Left cardiac atrium (tissue), 4 donors: ENCODE measurements around the gene GGCT. TPM values are rescaled to one million over a fixed set of nuclear protein-coding genes. Genes with fewer than 3 reads are reported as not detected.
"Not testable (repeated sequence)": the region's sequence is repeated elsewhere in the genome, so short reads cannot be mapped to it uniquely, and the experiment has no call there.

ENCODE experiments used
- ATAC-seq, 2 donors: fragments of 200-7000 bp; cut with Tn5 transposase; one replicate each; pipeline ENCODE4 v1.9.1; 2020; ENCODE audit warnings: mild to moderate bottlenecking in 2 of 2, moderate library complexity in 2 of 2
- DNase-seq: peaks from one replicate; pipeline ENCODE4 v3.0.0-alpha.2; 2020
- intact Hi-C, 2 donors: fragments of 100-400 bp; cut with DNase I; formaldehyde crosslinking; loops; one replicate each; pipeline versions ENCODE4 v1.14.1 to v1.15.1; 2022 to 2023
- total RNA-seq, 2 donors: library from RNA; stranded (reverse); fragmentation: NEBNext Ultra II Directional; extraction: Animal tissue kit (Norgen Biotek cat#: 25700); gene quantifications; one replicate each; pipeline ENCODE4 v1.2.1, GENCODE V29; 2021
- donor health status: DM: no; HTN: yes; CAD: no.
- donor health status: DM: no; HTN: yes; CAD: no; lungs with severe emphysema.
- donor health status: DM: yes; HTN: yes; CAD: no.
- donor health status: Dilated cardiomyopathy.

The GGCT gene
- total RNA-seq, 2 donors from 2014 or later: 22.0 to 31.7 TPM

DNA sequence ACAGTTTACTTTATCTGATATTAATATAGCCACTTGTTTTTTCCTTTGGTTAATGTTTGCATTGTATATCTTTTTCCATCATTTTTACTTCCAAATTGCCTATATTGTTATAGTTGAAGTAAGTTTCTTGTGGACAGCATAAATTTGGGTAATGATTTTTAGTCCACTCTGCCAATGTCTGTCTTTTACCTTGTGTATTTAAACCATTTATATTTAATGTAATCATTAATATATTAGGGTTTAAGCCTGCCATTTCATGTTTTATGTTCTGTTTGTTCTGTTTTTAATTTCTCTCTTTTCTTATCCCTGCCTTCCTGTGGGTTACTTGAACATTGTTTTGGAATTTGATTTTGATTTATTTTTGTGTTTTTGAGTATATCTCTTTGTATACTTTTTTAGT, 13.2 kb downstream of the GGCT start:
- ATAC-seq (no peak), DNase-seq (no peak)
- intact Hi-C loops: no loop called here

DNA sequence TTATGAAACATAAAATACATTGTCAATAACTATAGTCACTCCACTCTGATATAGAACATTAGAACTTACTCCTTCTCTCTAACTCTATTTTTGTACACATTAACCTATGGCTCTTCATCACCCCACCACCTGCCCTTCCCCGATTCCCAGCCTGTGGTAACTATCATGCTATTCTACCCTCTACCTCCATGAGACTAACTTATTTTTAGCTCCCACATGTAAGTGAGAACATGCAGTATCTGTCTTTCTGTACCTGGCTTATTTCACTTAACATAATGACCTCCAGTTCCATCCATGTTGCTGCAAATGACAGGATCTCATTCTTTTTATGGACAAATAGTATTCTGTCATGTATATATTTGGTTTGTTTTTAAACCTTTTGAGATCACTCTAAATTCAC, 17.3 kb downstream of the GGCT start:
- no peak for ATAC-seq
- intact Hi-C loops: no loop called here

DNA sequence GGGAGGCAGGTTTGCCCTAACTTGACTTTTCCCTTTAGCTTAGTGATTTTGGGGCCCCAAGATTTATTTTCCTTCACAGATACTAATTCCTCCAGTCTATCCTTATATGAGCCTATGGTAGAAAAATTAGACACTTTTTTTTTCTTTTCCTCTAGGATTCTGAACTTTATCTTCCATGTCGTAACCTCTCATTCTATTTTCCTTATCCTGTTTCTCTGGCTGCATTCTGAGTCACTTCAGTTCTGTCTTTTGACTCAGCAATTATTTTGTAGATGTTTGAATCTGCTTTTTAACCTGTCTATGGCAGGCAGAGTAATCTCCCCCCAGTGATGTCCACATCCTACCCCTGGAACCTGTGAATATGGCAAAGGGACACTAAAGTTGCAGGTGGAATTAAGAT, 19.0 kb downstream of the GGCT start:
- ATAC-seq: no peak
- intact Hi-C loops: no loop called here
- no peak for DNase-seq

More for the DNA sequence above, 17.3 kb downstream of the GGCT start:
- DNase-seq: no peak

DNA sequence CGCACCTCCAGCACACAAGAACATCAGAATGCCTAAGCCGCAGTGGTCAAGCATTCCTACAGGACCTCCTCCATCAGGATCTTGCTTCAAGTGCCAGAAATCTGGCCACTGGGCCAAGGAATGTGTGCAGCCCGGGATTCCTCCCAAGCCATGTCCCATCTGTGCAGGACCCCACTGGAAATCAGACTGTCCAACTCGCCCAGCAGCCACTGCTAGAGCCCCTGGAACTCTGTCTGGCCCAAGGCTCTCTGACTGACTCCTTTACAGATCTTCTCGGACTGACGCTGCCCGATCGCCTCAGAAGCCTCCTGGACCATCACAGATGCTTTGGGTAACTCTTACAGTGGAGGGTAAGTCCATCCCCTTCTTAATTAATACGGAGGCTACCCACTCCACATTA, 23.2 kb downstream of the GGCT start:
- DNase-seq, intact Hi-C loops, ATAC-seq: not testable (repeated sequence)

DNA sequence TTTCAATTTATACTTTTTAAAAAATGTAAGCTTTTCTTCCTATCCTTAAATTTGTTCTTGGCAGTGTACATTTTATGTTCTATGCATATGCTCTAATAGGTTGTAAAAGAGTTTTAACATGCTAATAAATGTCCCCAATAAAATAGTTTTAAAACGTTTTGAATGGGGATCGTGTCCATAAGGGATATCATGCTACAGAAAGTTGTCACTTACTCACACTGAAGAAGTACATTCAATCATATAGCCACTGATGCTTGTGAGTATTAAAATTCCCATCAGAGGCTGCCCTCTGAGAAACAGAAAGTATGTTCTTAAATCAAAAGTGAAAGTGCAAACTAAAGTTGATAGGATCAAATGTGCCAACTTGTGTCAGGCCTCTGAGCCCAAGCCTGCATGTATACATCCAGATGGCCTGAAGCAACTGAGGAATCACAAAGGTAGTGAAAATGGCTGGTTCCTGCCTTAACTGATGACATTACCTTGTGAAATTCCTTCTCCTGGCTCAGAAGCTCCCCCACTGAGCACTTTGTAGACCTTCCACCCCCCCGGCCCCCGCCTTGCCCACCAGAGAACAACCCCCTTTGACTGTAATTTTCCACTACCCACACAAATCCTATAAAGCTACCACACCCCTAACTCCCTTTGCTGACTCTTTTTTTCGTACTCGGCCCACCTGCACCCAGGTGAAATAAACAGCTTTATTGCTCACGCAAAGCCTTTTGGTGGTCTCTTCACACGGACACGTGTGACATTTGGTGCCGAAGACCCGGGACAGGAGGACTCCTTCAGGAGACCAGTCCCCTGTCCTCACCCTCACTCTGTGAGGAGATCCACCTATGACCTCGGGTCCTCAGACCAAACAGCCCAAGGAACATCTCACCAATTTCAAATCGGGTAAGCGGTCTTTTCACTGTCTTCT, 25.2 kb downstream of the GGCT start:
- no peak for ATAC-seq
- no peak for DNase-seq
- intact Hi-C loops: loop anchor here in 1 of 2 donors (2.0 kb wide), 1 partner anchor 25 kb away; the partner anchor contains the start of gene GGCT

DNA sequence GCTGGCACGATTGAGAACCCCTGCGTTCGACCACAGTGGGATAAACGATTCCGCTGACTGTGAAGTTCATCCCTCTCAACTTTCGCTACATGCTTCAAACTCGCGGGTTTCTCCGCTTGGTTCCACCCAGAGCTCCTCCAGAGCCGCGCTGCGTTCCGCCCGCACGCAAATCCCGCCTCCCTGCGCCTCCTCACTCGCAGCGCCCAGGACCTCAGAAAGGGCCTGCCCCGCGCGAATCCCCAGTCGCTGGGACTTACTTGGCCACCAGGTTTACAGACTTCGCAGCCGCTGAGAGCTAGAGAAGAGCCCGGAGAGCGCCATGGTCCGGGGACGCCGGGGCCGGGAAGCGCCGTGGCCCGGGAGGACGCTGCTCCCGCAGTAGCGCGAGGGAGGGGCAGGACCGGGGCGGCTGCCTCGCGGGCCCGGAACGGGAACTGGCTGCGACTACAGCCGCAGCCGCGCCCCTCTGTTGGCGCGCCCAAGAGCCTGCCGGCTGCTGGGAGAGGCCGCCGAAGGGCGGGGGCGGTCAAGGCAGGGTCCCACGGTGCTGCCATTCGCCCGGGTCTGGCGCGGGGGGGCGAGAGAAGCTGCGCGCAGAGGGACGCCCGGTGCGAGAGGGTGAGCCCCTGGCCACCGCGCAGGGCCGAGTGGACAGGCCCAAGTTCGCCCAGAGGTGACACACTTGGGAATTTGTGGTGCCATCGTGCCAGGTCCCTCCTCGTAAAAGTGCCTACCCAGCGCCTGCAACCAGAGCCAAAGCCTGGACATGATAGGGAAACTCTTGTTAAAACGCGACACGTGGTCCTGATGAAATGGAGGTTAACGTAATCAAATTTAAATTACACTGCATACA, 26.1 kb downstream of the GGCT start, which contains the start of gene NOD1:
Gene NOD1, minus strand, starts transcription at position 436 of the 853 bp plus-strand sequence. CDS start 21,863 bp downstream, outside the sequence.
- intact Hi-C loops: loop anchor here in 1 of 2 donors (2.0 kb wide), 1 partner anchor 26 kb away; the partner anchor contains the start of gene GGCT
- peak; percentile 87 for DNase-seq
- ATAC-seq: peak; percentile 92 to 94

DNA sequence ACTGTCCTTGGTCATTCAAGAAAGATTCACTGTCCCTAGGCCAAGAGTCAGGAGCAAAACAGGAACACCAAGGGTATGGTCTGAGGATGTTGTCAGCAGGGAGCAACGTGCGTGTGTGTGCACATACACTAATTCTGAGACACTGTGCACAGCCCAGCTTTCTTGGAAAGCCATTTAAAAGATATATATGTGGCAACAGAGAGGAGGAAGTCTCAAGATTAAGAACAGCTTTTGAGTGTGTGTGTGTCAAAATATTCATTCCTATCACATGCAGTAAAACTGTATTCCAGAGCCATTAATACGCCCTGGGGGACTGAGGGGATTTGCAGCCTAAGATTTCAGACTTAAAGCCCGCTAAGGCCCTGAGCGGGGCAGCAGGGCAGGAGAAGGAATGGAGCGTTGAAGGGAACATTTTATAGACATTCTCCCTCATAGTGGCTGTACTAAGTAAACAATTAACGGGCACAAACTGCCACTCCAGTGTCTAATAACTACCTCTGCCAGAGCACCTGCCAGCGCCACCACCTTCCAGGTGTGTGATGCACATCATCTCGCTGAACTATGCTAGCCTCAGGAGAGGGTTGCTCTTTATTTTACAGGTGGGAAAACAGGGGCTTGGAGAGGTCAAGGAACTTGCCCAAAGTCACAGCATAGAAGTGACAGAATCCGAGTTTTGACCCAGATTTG, 28.0 kb downstream of the GGCT start:
- DNase-seq (no peak), ATAC-seq (no peak)
- intact Hi-C loops: no loop called here

DNA sequence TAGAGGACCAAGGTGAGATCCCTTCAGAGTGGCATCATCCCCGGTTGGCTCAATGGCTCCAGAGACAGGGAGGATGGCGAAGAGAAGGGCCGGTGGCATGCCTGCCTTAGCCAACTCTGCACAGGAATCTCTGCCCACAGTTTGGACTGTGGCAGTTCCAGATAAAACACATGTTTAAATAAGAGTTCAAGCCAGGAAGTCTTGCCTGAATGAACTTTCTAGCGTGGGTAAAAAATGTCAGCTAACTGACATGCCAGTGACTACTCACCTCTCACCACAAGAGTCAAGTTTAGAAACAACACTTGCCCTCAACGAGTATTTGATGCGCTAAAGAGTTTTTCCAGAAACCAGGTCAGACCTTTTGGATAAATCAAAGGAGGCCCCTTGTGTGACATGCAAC, 29.0 kb downstream of the GGCT start:
- ATAC-seq: no peak
- DNase-seq: no peak
- intact Hi-C loops: no loop called here

DNA sequence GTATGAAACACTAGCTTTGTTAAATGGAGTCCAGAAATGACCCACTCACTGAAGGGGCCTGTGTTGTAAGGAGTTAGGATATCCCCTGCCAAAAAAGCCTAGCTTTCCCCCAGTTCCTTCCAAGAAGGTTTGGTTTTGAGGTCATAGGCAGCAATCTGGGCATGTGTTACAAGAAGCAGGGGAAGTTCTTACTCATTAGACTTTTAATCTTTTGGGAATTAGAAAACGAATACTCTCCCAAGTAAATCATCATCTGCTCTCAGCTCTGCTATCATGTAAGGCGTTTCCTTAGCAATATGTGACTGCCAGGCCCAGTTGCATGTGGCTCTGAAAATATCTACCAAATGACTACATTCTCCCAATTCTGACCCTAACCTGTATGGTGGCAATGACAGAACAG, 29.7 kb downstream of the GGCT start:
- ATAC-seq (peak; percentile 19 to 21), DNase-seq (no peak)
- intact Hi-C loops: no loop called here

DNA sequence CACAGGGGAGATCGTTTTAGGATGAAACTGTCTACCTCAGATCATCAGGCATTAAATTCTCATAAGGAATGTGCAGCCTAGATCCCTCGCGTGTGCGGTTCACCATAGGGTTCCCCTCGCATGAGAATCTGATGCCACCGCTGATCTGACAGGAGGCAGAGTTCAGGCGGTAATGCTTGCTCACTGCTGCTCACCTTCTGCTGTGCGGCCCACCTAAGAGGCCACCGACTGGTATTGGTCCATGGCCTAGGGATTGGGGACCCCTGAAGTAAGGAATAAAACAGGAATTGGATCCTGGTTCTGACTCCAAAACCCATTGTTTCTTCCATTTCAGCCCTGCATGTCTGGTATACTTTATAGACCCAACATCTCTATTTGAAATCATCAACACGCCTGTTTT, 30.1 kb downstream of the GGCT start:
- ATAC-seq (no peak), DNase-seq (no peak)
- intact Hi-C loops: no loop called here

DNA sequence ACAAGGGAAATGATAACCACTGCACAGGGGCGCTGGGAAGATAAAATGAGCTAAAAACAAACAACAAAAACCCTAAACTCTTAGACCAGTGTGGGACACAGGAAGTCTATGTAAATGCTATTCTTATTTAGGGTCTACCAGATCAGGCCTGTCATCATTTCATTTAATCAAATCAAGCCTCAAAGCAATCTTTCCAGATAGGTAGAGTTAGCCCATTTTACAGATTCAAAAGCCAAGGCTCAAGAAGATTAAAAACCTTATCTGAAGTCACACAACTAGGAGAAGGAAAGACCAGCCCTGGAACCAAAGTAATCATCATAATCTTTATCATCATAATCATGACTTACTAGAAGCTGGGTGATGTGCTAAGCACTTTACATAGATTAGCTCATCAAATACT, 30.7 kb downstream of the GGCT start:
- ATAC-seq: no peak
- intact Hi-C loops: no loop called here
- DNase-seq: no peak

DNA sequence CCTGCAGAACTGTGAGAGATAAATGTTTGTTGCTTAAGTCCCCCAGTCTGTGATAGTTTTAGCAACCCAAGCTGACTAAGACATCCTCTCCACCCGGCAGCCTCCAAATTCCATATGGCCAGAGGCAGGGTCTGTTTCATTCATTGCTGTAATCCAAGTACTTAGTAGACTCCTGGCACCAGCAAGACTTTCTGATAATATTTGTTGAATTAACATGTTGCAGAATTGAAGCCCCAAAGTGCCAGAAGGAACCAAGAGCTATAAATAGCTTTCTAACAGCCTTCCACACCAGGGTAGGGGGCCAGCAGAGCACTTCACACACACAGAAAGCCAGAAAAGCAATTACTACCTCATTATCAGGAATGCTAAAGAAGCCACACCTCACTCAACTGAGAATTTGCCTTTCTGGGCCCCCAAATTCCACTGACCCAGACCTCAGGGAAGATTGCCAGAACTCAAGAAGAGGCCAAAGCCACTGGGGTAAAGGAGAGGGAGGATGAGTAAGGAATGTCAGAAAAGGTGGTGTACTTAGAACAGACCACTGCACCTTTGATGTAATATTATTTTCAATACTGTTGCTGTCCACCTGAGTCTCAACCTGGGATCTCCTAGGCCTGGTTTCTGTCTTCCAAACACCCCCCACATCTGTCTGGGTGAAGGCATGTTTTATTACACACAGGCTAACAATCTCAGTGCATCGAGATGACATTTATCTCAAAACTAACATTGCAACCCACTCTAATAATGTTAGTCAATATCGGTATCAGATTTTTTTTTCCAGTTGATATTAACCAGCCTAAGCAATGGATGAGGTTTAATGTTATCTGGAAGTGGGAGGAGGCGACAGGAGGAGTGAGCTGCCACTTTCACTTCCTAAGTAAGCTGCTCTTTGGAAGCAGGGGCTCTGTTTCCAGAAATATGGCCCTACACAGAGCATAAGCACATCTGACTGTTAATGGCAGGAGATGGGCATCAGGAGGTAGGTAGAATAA, 31.5 kb downstream of the GGCT start:
- DNase-seq (no peak), ATAC-seq (no peak)
- intact Hi-C loops: no loop called here

DNA sequence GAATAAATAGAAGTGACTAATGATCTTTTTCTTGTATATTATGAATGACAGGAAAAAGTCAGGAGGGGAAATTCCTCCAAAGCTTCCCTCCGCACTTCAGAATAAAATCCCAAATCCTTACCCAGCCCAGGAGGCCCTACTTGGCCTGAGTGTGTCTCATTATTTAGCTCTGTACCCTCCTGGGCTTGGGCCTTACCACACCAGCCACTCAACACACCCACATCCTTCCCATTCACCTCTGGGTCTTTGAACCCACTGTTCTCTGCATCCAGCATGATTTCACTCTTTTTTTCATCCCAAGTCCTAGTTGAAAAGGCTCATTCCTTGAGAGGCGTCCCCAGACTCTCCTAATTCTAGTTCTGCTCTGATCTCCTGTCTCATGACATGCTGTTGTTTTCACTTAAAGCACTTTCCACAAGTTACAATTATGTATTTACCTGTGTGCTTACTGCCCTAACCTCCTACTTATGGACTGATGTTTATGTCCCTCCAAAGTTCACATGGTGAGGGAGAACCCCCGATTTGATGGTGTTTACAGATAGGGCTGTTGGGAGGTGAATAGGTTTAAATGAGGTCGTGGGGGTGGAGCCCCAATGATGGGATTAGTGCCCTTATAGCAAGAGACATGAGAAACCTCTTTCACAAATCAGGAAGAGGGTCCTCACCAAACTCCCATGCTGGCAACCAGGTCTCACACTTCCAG, 32.4 kb downstream of the GGCT start:
- intact Hi-C loops: no loop called here
- ATAC-seq (no peak), DNase-seq (no peak)

DNA sequence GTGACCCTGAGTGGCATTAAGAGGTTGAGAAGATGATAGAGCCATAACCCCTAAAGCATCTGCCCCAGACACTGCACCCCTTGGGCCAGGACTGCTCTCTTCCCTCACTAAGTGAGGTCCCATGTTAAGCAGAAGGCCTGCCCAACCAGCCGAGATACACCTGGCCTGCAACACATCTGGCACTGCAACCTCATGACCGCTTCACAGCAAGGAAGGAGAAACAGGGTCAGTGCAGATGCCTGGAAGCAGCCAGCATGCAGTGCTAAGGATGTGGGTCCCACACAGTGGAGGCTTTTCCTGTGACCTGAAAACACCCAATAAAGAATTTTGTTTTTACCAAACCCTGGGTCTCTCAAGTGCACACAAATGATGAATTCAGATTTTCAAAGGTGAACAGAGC, 33.4 kb downstream of the GGCT start:
- intact Hi-C loops: no loop called here
- DNase-seq: no peak
- no peak for ATAC-seq

DNA sequence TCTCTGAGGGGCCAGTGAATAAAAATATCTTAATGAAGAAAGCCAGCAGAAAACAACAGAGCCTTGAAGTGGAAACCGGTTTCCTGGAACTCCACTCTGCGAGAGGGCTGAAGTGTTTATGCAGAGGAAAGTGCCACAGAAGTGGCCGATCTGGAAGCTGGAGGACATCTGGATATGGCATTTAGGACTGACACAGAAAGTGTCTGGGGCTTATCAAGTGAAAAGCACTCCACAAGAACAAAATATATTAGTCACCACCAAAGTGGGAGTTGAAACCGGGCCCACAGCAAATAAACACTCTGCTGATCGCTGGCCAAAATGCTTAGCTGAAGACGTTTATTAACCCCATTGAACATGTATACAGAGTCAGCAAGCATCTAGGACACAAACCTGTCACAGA, 33.9 kb downstream of the GGCT start:
- intact Hi-C loops: no loop called here
- DNase-seq: peak; percentile 65
- ATAC-seq: peak; percentile 53 to 61

DNA sequence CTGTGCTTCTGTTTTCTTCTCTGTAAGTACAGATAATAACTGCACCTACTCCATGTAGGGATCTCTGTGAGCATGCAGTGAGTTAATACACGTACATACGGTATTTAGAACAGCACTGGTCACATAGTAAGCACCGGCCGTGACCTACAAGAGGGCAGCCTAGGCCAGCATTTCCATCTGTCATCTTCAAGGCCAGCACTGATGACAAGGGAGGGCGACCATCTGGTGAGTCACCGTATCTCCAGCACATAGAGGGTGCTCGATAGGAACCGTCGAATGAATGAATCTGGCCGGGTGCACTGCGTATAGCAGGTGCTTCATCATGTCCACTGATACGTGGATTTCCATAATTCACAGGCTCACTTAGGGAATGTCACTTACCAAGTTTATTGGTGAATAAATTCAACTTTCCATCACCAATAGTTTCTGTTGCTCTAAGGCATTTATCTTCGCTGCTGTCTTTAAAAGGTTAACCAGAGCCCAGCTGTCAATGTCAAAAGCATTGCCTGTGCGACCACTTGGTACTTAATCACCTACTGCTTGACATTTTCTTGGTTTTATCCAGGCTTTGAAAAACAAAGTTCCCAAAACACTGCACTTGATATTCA, 34.4 kb downstream of the GGCT start:
- peak; percentile 25 to 68 for ATAC-seq
- intact Hi-C loops: no loop called here
- DNase-seq: peak; percentile 74

DNA sequence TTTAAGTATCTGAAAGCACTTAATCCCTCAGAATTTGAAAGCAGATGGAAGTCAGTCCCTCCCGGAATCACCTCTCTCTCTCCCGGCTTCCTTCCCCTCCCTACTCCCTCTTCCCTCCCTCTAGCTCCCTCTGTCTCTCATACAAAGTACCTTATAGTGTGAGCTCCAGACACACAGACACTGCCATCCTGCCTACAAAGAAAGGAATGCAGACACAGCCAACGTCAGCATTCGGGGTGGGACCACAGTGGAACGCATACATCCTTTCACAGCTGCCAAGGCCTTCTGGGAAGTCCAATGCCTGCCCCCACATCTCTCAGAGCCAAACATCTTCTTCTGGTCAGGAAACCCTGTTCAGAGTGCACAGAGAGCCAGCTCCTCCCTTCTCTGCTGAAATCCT, 35.3 kb downstream of the GGCT start:
- ATAC-seq (peak; percentile 73 to 91), DNase-seq (peak; percentile 94)
- intact Hi-C loops: no loop called here
